GM23248 (cell line): ENCODE measurements around the gene OR1D2.

ENCODE experiments used
- EZH2 ChIP-seq: fragments of 200-600 bp; sonication (generic); IDR thresholded peaks from 2 replicates; pipeline ENCODE4 v1.6.1; 2018; ENCODE audit warnings: antibody characterized with exemption, mild to moderate bottlenecking; ENCODE audit not compliant: insufficient read depth, poor library complexity, severe bottlenecking
- EZH2phosphoT487 ChIP-seq: fragments of 200-600 bp; sonication (generic); IDR thresholded peaks from 2 replicates; pipeline ENCODE4 v1.6.1; 2018; ENCODE audit warnings: antibody characterized with exemption, moderate library complexity, mild to moderate bottlenecking, low read depth; ENCODE audit not compliant: insufficient read depth

- TF ChIP-seq EZH2 (no peak), EZH2phosphoT487 (no peak)
These were observed 65.3 kb downstream of the OR1D2 start for GRCh38 chr17:3038941-3039340.
